Esophagus squamous epithelium (tissue), 4 donors: ENCODE data around the gene MORN5.

Experiments
- POLR2A ChIP-seq, 4 donors: fragments of 450-650 bp; IDR thresholded peaks; one replicate each; pipeline ENCODE4 v1.6.1; 2017; ENCODE audit warnings: antibody characterized with exemption in 4 of 4, mild to moderate bottlenecking in 4 of 4, moderate library complexity in 3 of 4
- TF ChIP-seq, protein P1 (sequence below), 6 experiments: fragments of 450-650 bp in 4 of 6; fragments of 200-600 bp in 2 of 6; sonication (generic) in 2 of 6; IDR thresholded peaks; one replicate each; pipeline ENCODE4 v1.5.1; 2016 to 2019; ENCODE audit warnings: antibody characterized with exemption in 6 of 6, mild to moderate bottlenecking in 4 of 6, moderate library complexity in 4 of 6

DNA sequence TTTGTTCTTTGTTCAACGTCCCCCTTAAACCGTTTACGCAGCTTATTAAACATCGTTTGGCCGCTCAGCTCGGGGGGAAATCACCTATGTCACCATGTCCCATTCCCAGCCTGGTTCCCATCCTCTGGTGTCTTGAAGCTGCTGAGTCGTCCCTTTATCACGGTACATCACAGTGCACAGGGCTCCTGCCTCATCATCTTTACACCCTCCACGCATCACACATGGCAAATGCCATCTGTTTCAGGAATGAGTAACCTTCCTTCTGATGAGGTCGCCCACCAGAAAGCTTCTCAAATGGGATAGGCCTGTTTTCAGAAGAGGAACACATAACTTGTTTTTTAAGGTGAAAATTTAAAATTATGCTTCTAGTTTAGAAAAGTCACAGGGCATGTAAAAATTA, 77.0 kb downstream of the MORN5 start:
- TF ChIP-seq POLR2A (IDR thresholded peaks at IDR 0.05), result no peak
- TF ChIP-seq, protein P1, sequence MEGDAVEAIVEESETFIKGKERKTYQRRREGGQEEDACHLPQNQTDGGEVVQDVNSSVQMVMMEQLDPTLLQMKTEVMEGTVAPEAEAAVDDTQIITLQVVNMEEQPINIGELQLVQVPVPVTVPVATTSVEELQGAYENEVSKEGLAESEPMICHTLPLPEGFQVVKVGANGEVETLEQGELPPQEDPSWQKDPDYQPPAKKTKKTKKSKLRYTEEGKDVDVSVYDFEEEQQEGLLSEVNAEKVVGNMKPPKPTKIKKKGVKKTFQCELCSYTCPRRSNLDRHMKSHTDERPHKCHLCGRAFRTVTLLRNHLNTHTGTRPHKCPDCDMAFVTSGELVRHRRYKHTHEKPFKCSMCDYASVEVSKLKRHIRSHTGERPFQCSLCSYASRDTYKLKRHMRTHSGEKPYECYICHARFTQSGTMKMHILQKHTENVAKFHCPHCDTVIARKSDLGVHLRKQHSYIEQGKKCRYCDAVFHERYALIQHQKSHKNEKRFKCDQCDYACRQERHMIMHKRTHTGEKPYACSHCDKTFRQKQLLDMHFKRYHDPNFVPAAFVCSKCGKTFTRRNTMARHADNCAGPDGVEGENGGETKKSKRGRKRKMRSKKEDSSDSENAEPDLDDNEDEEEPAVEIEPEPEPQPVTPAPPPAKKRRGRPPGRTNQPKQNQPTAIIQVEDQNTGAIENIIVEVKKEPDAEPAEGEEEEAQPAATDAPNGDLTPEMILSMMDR (IDR thresholded peaks at IDR 0.05), result no peak
